Gastroesophageal sphincter (tissue), 4 donors: ENCODE measurements around the gene TDRD3. TPM values are rescaled to one million over a fixed set of nuclear protein-coding genes. Genes with fewer than 3 reads are reported as not detected.

Experiments
- ATAC-seq: fragments of 150-250 bp; one replicate; pipeline ENCODE4 v1.9.1; 2016; ENCODE audit warnings: mild to moderate bottlenecking, moderate library complexity
- H3K27ac ChIP-seq, 4 donors: fragments of 200-600 bp; sonication (generic) in 3 of 4; 1 replicate in 3 of 4; 2 replicates in 1 of 4; pipeline ENCODE4 v1.5.1; 2016 to 2019
- H3K27me3 ChIP-seq: fragments of 200-600 bp; sonication (generic); one replicate; pipeline ENCODE4 v1.5.1; 2019
- H3K36me3 ChIP-seq, 2 donors: fragments of 200-600 bp; sonication (generic); one replicate each; pipeline ENCODE4 v1.5.1; 2019; ENCODE audit warnings: control low read depth in 1 of 2
- H3K4me1 ChIP-seq, 3 donors: fragments of 200-600 bp; sonication (generic); 1 replicate in 2 of 3; 2 replicates in 1 of 3; pipeline ENCODE4 v1.5.1; 2016 to 2019; ENCODE audit warnings: control low read depth in 2 of 3
- H3K4me3 ChIP-seq, 2 donors: fragments of 200-600 bp; sonication (generic); one replicate each; pipeline ENCODE4 v1.5.1; 2019; ENCODE audit warnings: mild to moderate bottlenecking in 1 of 2, moderate library complexity in 1 of 2
- H3K9me3 ChIP-seq, 3 donors: fragments of 200-600 bp; sonication (generic); one replicate each; pipeline ENCODE4 v1.5.1; 2017 to 2019; ENCODE audit warnings: control low read depth in 2 of 3
- EP300 ChIP-seq: sonication (generic); formaldehyde crosslinking; IDR thresholded peaks from one replicate; pipeline ENCODE4 v1.6.1; 2017; ENCODE audit warnings: antibody characterized with exemption, mild to moderate bottlenecking
- POLR2A ChIP-seq, 2 donors: fragments of 450-650 bp; IDR thresholded peaks; one replicate each; pipeline ENCODE4 v1.6.1; 2017; ENCODE audit warnings: antibody characterized with exemption in 2 of 2, mild to moderate bottlenecking in 2 of 2, moderate library complexity in 1 of 2
- POLR2AphosphoS5 ChIP-seq: sonication (generic); formaldehyde crosslinking; IDR thresholded peaks from one replicate; pipeline ENCODE4 v1.6.1; 2017; ENCODE audit warnings: antibody characterized with exemption
- WGBS, 2 donors: methylation state at CpG; one replicate each; pipeline ENCODE4 v1.1.5; 2018; ENCODE audit warnings: low coverage in 1 of 2; 5-methylcytosine and 5-hydroxymethylcytosine counted together
- total RNA-seq, 4 donors: library from RNA; depleted of rRNA; stranded (reverse); fragments of >200 nt; gene quantifications; one replicate each; pipeline ENCODE4 v1.1.0, GENCODE V29; 2016
- TF ChIP-seq, protein P1 (sequence below), 4 experiments: fragments of 200-600 bp in 2 of 4; fragments of 450-650 bp in 2 of 4; sonication (generic) in 1 of 4; IDR thresholded peaks; one replicate each; pipeline ENCODE4 v1.5.1; 2017 to 2019; ENCODE audit warnings: antibody characterized with exemption in 4 of 4, mild to moderate bottlenecking in 2 of 4, moderate library complexity in 2 of 4

Gene TDRD3
- total RNA-seq, 4 donors from 2014 or later: 22.4 to 41.4 (median 28.7) TPM

DNA sequence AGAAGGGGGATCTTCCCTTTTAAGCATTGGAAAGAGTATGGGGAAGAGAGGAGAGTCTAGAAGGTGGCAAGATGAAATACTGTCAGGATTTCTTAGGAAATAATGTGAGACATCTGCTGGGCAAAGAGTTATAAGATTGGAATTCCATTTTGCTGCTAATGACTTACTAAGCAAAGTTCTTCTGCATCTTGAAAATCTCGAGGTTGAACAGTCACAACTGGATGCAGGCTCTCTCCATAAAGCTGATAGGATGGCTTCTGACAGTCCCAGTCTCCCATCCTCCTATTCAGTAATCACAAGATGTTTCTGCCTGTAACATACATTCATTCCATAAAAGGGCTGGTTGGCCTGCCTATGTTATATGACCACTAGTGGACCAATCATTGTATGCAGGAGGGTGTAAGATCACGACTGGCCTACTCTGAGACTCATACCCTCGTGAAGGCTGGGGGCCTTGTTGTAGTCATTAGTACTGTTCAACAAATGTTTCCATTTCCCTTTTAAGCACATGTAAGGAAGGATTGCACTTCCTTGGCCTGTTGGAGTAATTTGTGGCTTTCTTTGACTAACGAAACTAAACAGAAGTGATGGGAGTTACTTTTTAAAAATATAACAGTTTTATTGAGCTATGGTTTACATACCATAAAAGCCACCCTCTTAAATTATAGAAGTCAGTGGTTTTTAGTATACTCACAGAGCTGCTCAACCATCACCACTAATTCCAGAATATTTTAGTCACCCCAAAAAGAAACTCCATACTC, 45.0 kb upstream of the TDRD3 start:
- 67 to 79% methylated on average over 4 of the region's 4 CpGs for WGBS, 2 donors
- Histone ChIP-seq H3K4me3 (no peak overlapping the region), H3K27ac (no peak overlapping the region), H3K27me3 (no peaks in the 10 kb centered on the region), H3K36me3 (no peaks in the 10 kb centered on the region), H3K4me1 (no peaks in the 10 kb centered on the region), H3K9me3 (peaks cover 0 to 9% (median 0%) of the 10 kb centered on the region in 3 donors)
- TF ChIP-seq, protein P1, sequence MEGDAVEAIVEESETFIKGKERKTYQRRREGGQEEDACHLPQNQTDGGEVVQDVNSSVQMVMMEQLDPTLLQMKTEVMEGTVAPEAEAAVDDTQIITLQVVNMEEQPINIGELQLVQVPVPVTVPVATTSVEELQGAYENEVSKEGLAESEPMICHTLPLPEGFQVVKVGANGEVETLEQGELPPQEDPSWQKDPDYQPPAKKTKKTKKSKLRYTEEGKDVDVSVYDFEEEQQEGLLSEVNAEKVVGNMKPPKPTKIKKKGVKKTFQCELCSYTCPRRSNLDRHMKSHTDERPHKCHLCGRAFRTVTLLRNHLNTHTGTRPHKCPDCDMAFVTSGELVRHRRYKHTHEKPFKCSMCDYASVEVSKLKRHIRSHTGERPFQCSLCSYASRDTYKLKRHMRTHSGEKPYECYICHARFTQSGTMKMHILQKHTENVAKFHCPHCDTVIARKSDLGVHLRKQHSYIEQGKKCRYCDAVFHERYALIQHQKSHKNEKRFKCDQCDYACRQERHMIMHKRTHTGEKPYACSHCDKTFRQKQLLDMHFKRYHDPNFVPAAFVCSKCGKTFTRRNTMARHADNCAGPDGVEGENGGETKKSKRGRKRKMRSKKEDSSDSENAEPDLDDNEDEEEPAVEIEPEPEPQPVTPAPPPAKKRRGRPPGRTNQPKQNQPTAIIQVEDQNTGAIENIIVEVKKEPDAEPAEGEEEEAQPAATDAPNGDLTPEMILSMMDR (IDR thresholded peaks at IDR 0.05): no peak
- TF ChIP-seq POLR2A (IDR thresholded peaks at IDR 0.05): no peak
- TF ChIP-seq POLR2AphosphoS5: no peak
- no peak for TF ChIP-seq EP300
- ATAC-seq: no peak

GRCh38 chr13:60352644-60353043, 44.4 kb upstream of the TDRD3 start:
- Histone ChIP-seq H3K9me3 (peaks cover 0 to 9% (median 0%) of the 10 kb centered on the region in 3 donors), H3K4me3 (no peak overlapping the region), H3K36me3 (no peaks in the 10 kb centered on the region), H3K27me3 (no peaks in the 10 kb centered on the region), H3K27ac (no peak overlapping the region), H3K4me1 (no peaks in the 10 kb centered on the region)
- no peak for TF ChIP-seq EP300
- TF ChIP-seq POLR2AphosphoS5: no peak
- TF ChIP-seq, protein P1 (IDR thresholded peaks at IDR 0.05): no peak
- no peak for TF ChIP-seq POLR2A (IDR thresholded peaks at IDR 0.05)
- ATAC-seq: no peak

DNA sequence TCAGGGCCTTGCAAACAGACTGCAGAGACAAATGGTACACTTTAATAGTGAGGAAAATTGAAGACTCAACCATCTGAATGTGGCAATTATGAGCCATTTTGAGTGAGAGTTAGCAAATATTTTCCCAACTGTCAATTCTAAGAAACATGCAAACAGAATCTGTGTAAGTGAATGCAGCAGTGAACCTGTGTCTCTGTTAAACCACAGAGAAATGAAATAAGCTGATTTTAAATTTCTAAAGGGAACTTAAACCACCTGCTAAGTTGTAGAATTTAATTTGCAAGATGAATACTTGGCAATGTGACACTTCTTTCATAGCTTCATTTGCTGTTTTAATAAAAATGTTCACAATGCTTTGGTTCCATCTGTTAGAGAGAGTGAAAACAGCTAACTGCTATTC, 42.0 kb upstream of the TDRD3 start:
- Histone ChIP-seq H3K36me3 (no peaks in the 10 kb centered on the region), H3K27ac (no peak overlapping the region), H3K4me3 (no peak overlapping the region), H3K9me3 (peaks cover 0 to 9% (median 0%) of the 10 kb centered on the region in 3 donors), H3K27me3 (no peaks in the 10 kb centered on the region), H3K4me1 (no peaks in the 10 kb centered on the region)
- no peak for TF ChIP-seq EP300
- TF ChIP-seq POLR2AphosphoS5: no peak
- TF ChIP-seq, protein P1 (IDR thresholded peaks at IDR 0.05): no peak
- TF ChIP-seq POLR2A (IDR thresholded peaks at IDR 0.05): no peak
- no peak for ATAC-seq

DNA sequence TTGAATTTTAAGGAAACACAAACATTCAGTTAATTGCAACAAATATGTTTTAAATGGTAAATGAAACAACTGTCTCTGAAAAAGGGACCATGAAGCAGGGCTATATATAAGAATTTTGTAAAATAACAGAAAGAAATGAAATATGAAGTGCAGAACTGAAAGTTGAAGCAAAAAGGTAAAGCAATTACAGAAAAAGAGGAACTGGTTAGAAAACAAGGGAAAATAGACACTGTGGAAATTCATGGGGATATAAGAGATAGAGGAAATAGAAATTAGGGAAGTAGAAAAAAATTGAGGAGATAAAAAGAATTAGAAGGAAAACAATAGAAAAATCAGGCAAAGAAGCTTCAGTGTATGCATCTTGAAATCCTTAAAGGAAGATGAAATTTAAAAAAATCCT, 40.0 kb upstream of the TDRD3 start:
- Histone ChIP-seq H3K36me3 (no peaks in the 10 kb centered on the region), H3K9me3 (peaks cover 0 to 9% (median 0%) of the 10 kb centered on the region in 3 donors), H3K4me3 (no peak overlapping the region), H3K27me3 (no peaks in the 10 kb centered on the region), H3K27ac (no peak overlapping the region), H3K4me1 (no peaks in the 10 kb centered on the region)
- no peak for TF ChIP-seq EP300
- TF ChIP-seq POLR2A (IDR thresholded peaks at IDR 0.05): no peak
- no peak for TF ChIP-seq POLR2AphosphoS5
- TF ChIP-seq, protein P1 (IDR thresholded peaks at IDR 0.05): no peak
- ATAC-seq: no peak

- no peak for ATAC-seq
- Histone ChIP-seq H3K27ac (no peak overlapping the region), H3K27me3 (no peaks in the 10 kb centered on the region), H3K4me3 (no peak overlapping the region), H3K9me3 (no peaks in the 10 kb centered on the region), H3K4me1 (no peaks in the 10 kb centered on the region), H3K36me3 (no peaks in the 10 kb centered on the region)
- TF ChIP-seq POLR2AphosphoS5 (no peak), EP300 (no peak), POLR2A (IDR thresholded peaks at IDR 0.05) (no peak)
- TF ChIP-seq, protein P1 (IDR thresholded peaks at IDR 0.05): no peak
- WGBS, 2 donors: 85 to 89% methylated on average over 2 of the region's 2 CpGs
These were observed 38.6 kb upstream of the TDRD3 start for GRCh38 chr13:60358453-60358852.
